Measurements from ENCODE around the gene PALLD.

Gene PALLD

GRCh38 chr4:168673476-168673875 is 176.6 kb downstream of the PALLD start:
- H2AK5ac ChIP-seq (ENCODE audit: low read depth, low read length), result no peak overlapping the region
- no peak overlapping the region for H2BK120ac ChIP-seq (ENCODE audit: low read depth, low read length)
- no CpG with 5 or more reads among the region's 11 CpGs for WGBS, 2 donors (ENCODE audit: extremely low coverage in 2 of 2, insufficient read length in 2 of 2, insufficient replicate concordance in 1 of 2)
- H3K36me3 ChIP-seq (replicated peaks in 1 of 2; ENCODE audit: control insufficient read depth in 2 of 2, insufficient read depth in 2 of 2, low read length in 2 of 2), result peaks cover 0 to 28% of the 10 kb centered on the region in 2 donors
- H3K27ac ChIP-seq (replicated peaks; ENCODE audit: low read length), result no peak overlapping the region
- H3K4ac ChIP-seq (ENCODE audit: low read length), result no peak overlapping the region
- H3K9me3 ChIP-seq (replicated peaks in 1 of 2; ENCODE audit: control insufficient read depth in 2 of 2, insufficient read depth in 1 of 2, low read depth in 1 of 2, low read length in 2 of 2), result no peaks in the 10 kb centered on the region
- H2AFZ ChIP-seq (ENCODE audit: low read length), result no peak overlapping the region
- H3K9ac ChIP-seq (ENCODE audit: low read depth, low read length, poor library complexity), result no peak overlapping the region
- no peak overlapping the region for H2BK12ac ChIP-seq (ENCODE audit: low read length)
- H3K18ac ChIP-seq (ENCODE audit: low read length), result peak overlapping the region; percentile 67
- H2BK15ac ChIP-seq (ENCODE audit: low read length), result no peak overlapping the region
- peaks cover 0 to 4% of the 10 kb centered on the region in 2 donors for H3K4me1 ChIP-seq (ENCODE audit: control insufficient read depth in 2 of 2, insufficient read depth in 1 of 2, low read depth in 1 of 2, low read length in 2 of 2)
- no peak overlapping the region for H3K23ac ChIP-seq (ENCODE audit: low read depth, low read length, poor library complexity)
- no peak overlapping the region for H3K4me2 ChIP-seq (ENCODE audit: insufficient read depth, low read length, poor library complexity, severe bottlenecking)
- H4K8ac ChIP-seq (ENCODE audit: low read depth, low read length), result no peak overlapping the region
- H4K91ac ChIP-seq (ENCODE audit: low read depth, low read length, poor library complexity), result no peak overlapping the region
- no peaks in the 10 kb centered on the region for H3K27me3 ChIP-seq (ENCODE audit: control insufficient read depth in 3 of 3, insufficient read depth in 3 of 3, low read depth in 1 of 3, low read length in 3 of 3)
- no peak overlapping the region for H2BK5ac ChIP-seq (ENCODE audit: low read length)
- no peak for DNase-seq (ENCODE audit: low spot score)
- H3K4me3 ChIP-seq (ENCODE audit: low read length in 2 of 2), result no peak overlapping the region
- no peak overlapping the region for H3K14ac ChIP-seq (ENCODE audit: low read length)
- no peaks in the 10 kb centered on the region for H3K79me1 ChIP-seq (ENCODE audit: low read depth, low read length)

GRCh38 chr4:168674077-168674747 is 177.4 kb downstream of the PALLD start:
- peaks cover 3 to 32% of the 10 kb centered on the region in 2 donors for H3K36me3 ChIP-seq (replicated peaks in 1 of 2; ENCODE audit: control insufficient read depth in 2 of 2, insufficient read depth in 2 of 2, low read length in 2 of 2)
- no peak overlapping the region for H3K4me3 ChIP-seq (ENCODE audit: low read length in 2 of 2)
- no peak overlapping the region for H3K14ac ChIP-seq (ENCODE audit: low read length)
- no peak for DNase-seq (ENCODE audit: low spot score)
- H4K91ac ChIP-seq (ENCODE audit: low read depth, low read length, poor library complexity), result no peak overlapping the region
- H2AK5ac ChIP-seq (ENCODE audit: low read depth, low read length), result no peak overlapping the region
- WGBS, 2 donors (ENCODE audit: extremely low coverage in 2 of 2, insufficient read length in 2 of 2, insufficient replicate concordance in 1 of 2), result no CpG with 5 or more reads among the region's 6 CpGs
- H3K4ac ChIP-seq (ENCODE audit: low read length), result no peak overlapping the region
- no peak overlapping the region for H3K4me2 ChIP-seq (ENCODE audit: insufficient read depth, low read length, poor library complexity, severe bottlenecking)
- no peak overlapping the region for H3K27ac ChIP-seq (replicated peaks; ENCODE audit: low read length)
- no peak overlapping the region for H2BK15ac ChIP-seq (ENCODE audit: low read length)
- H2BK120ac ChIP-seq (ENCODE audit: low read depth, low read length), result no peak overlapping the region
- H3K9ac ChIP-seq (ENCODE audit: low read depth, low read length, poor library complexity), result no peak overlapping the region
- H3K18ac ChIP-seq (ENCODE audit: low read length), result no peak overlapping the region
- H3K27me3 ChIP-seq (ENCODE audit: control insufficient read depth in 3 of 3, insufficient read depth in 3 of 3, low read depth in 1 of 3, low read length in 3 of 3), result no peaks in the 10 kb centered on the region
- no peak overlapping the region for H2BK5ac ChIP-seq (ENCODE audit: low read length)
- H3K23ac ChIP-seq (ENCODE audit: low read depth, low read length, poor library complexity), result no peak overlapping the region
- H2AFZ ChIP-seq (ENCODE audit: low read length), result no peak overlapping the region
- no peaks in the 10 kb centered on the region for H3K9me3 ChIP-seq (replicated peaks in 1 of 2; ENCODE audit: control insufficient read depth in 2 of 2, insufficient read depth in 1 of 2, low read depth in 1 of 2, low read length in 2 of 2)
- H3K4me1 ChIP-seq (ENCODE audit: control insufficient read depth in 2 of 2, insufficient read depth in 1 of 2, low read depth in 1 of 2, low read length in 2 of 2), result peaks cover 0 to 4% of the 10 kb centered on the region in 2 donors
- no peak overlapping the region for H2BK12ac ChIP-seq (ENCODE audit: low read length)
- peaks cover 4% of the 10 kb centered on the region for H3K79me1 ChIP-seq (ENCODE audit: low read depth, low read length)
- no peak overlapping the region for H4K8ac ChIP-seq (ENCODE audit: low read depth, low read length)

GRCh38 chr4:168674866-168675265 is 178.0 kb downstream of the PALLD start:
- Histone ChIP-seq H3K9me3 (replicated peaks in 1 of 2; ENCODE audit: control insufficient read depth in 2 of 2, insufficient read depth in 1 of 2, low read depth in 1 of 2, low read length in 2 of 2) (no peaks in the 10 kb centered on the region), H3K14ac (ENCODE audit: low read length) (no peak overlapping the region), H3K79me1 (ENCODE audit: low read depth, low read length) (peaks cover 4% of the 10 kb centered on the region), H2BK5ac (ENCODE audit: low read length) (no peak overlapping the region), H4K91ac (ENCODE audit: low read depth, low read length, poor library complexity) (no peak overlapping the region), H3K36me3 (replicated peaks in 1 of 2; ENCODE audit: control insufficient read depth in 2 of 2, insufficient read depth in 2 of 2, low read length in 2 of 2) (peaks cover 3 to 27% of the 10 kb centered on the region in 2 donors), H2AFZ (ENCODE audit: low read length) (peak overlapping the region; percentile 42), H2BK15ac (ENCODE audit: low read length) (no peak overlapping the region), H3K18ac (ENCODE audit: low read length) (no peak overlapping the region), H4K8ac (ENCODE audit: low read depth, low read length) (no peak overlapping the region), H3K4me1 (ENCODE audit: control insufficient read depth in 2 of 2, insufficient read depth in 1 of 2, low read depth in 1 of 2, low read length in 2 of 2) (peaks cover 0 to 4% of the 10 kb centered on the region in 2 donors), H3K27ac (replicated peaks; ENCODE audit: low read length) (no peak overlapping the region), H3K9ac (ENCODE audit: low read depth, low read length, poor library complexity) (no peak overlapping the region), H3K27me3 (ENCODE audit: control insufficient read depth in 3 of 3, insufficient read depth in 3 of 3, low read depth in 1 of 3, low read length in 3 of 3) (no peaks in the 10 kb centered on the region), H3K23ac (ENCODE audit: low read depth, low read length, poor library complexity) (no peak overlapping the region), H2BK12ac (ENCODE audit: low read length) (no peak overlapping the region), H3K4me3 (ENCODE audit: low read length in 2 of 2) (no peak overlapping the region), H2BK120ac (ENCODE audit: low read depth, low read length) (no peak overlapping the region), H3K4me2 (ENCODE audit: insufficient read depth, low read length, poor library complexity, severe bottlenecking) (no peak overlapping the region), H2AK5ac (ENCODE audit: low read depth, low read length) (no peak overlapping the region), H3K4ac (ENCODE audit: low read length) (no peak overlapping the region)
- DNase-seq (ENCODE audit: low spot score), result no peak
- no CpG with 5 or more reads among the region's 3 CpGs for WGBS, 2 donors (ENCODE audit: extremely low coverage in 2 of 2, insufficient read length in 2 of 2, insufficient replicate concordance in 1 of 2)

GRCh38 chr4:168677063-168677462 is 180.2 kb downstream of the PALLD start:
- Histone ChIP-seq H3K9ac (ENCODE audit: low read depth, low read length, poor library complexity) (no peak overlapping the region), H3K4ac (ENCODE audit: low read length) (no peak overlapping the region), H2AK5ac (ENCODE audit: low read depth, low read length) (no peak overlapping the region), H3K23ac (ENCODE audit: low read depth, low read length, poor library complexity) (no peak overlapping the region), H3K36me3 (replicated peaks in 1 of 2; ENCODE audit: control insufficient read depth in 2 of 2, insufficient read depth in 2 of 2, low read length in 2 of 2) (peaks cover 3 to 39% of the 10 kb centered on the region in 2 donors), H3K79me1 (ENCODE audit: low read depth, low read length) (peaks cover 4% of the 10 kb centered on the region), H2AFZ (ENCODE audit: low read length) (no peak overlapping the region), H3K14ac (ENCODE audit: low read length) (no peak overlapping the region), H2BK120ac (ENCODE audit: low read depth, low read length) (no peak overlapping the region), H2BK12ac (ENCODE audit: low read length) (no peak overlapping the region), H3K9me3 (replicated peaks in 1 of 2; ENCODE audit: control insufficient read depth in 2 of 2, insufficient read depth in 1 of 2, low read depth in 1 of 2, low read length in 2 of 2) (no peaks in the 10 kb centered on the region), H3K4me3 (ENCODE audit: low read length in 2 of 2) (no peak overlapping the region), H4K8ac (ENCODE audit: low read depth, low read length) (no peak overlapping the region), H2BK15ac (ENCODE audit: low read length) (no peak overlapping the region), H4K91ac (ENCODE audit: low read depth, low read length, poor library complexity) (no peak overlapping the region), H3K18ac (ENCODE audit: low read length) (no peak overlapping the region), H3K4me1 (ENCODE audit: control insufficient read depth in 2 of 2, insufficient read depth in 1 of 2, low read depth in 1 of 2, low read length in 2 of 2) (peaks cover 0 to 4% of the 10 kb centered on the region in 2 donors), H2BK5ac (ENCODE audit: low read length) (no peak overlapping the region), H3K4me2 (ENCODE audit: insufficient read depth, low read length, poor library complexity, severe bottlenecking) (no peak overlapping the region), H3K27ac (replicated peaks; ENCODE audit: low read length) (no peak overlapping the region), H3K27me3 (ENCODE audit: control insufficient read depth in 3 of 3, insufficient read depth in 3 of 3, low read depth in 1 of 3, low read length in 3 of 3) (no peaks in the 10 kb centered on the region)
- no peak for DNase-seq (ENCODE audit: low spot score)
- WGBS, 2 donors (ENCODE audit: extremely low coverage in 2 of 2, insufficient read length in 2 of 2, insufficient replicate concordance in 1 of 2), result no CpG with 5 or more reads among the region's 6 CpGs

Measured in neuronal stem cell (in vitro differentiated cells).